ENCODE results near the gene NR2F1.

Gene NR2F1

GRCh38 chr5:93575461-93576414 is 7.3 kb upstream of the NR2F1 start:
- Histone ChIP-seq H3K4me3 (ENCODE audit: low read length) (no peak overlapping the region), H3K79me2 (ENCODE audit: low read length) (no peaks in the 10 kb centered on the region), H3K4me1 (ENCODE audit: low read length) (no peaks in the 10 kb centered on the region), H3K4me2 (ENCODE audit: low read depth, low read length) (no peak overlapping the region), H3K9me3 (replicated peaks; ENCODE audit: insufficient read depth, low read length) (no peaks in the 10 kb centered on the region), H3K36me3 (replicated peaks; ENCODE audit: insufficient read depth, low read length) (no peaks in the 10 kb centered on the region), H2AFZ (ENCODE audit: low read length) (no peak overlapping the region), H3K9ac (ENCODE audit: low read length) (no peak overlapping the region), H3K27me3 (replicated peaks; ENCODE audit: insufficient read depth, low read length) (no peaks in the 10 kb centered on the region), H3F3A (ENCODE audit: insufficient read depth, low read length) (no peaks in the 10 kb centered on the region), H3K27ac (ENCODE audit: low read length) (no peak overlapping the region), H3K9me2 (replicated peaks; ENCODE audit: insufficient read depth, low read length) (no peaks in the 10 kb centered on the region), H4K20me1 (ENCODE audit: insufficient read depth, low read length) (no peaks in the 10 kb centered on the region)
- no peak for DNase-seq
- TF ChIP-seq EZH2 (optimal IDR thresholded peaks at IDR 0.05; ENCODE audit: low read depth, low read length) = no peak
- no peak for TF ChIP-seq CTCF (IDR thresholded peaks at IDR 0.05; ENCODE audit: low read length)
- TF ChIP-seq EZH2phosphoT487 (IDR thresholded peaks at IDR 0.05; ENCODE audit: low read length) = no peak

GRCh38 chr5:93576994-93577853 is 5.8 kb upstream of the NR2F1 start:
- no peak for TF ChIP-seq CTCF (IDR thresholded peaks at IDR 0.05; ENCODE audit: low read length)
- TF ChIP-seq EZH2 (optimal IDR thresholded peaks at IDR 0.05; ENCODE audit: low read depth, low read length) = no peak
- no peak for TF ChIP-seq EZH2phosphoT487 (IDR thresholded peaks at IDR 0.05; ENCODE audit: low read length)
- Histone ChIP-seq H3K79me2 (ENCODE audit: low read length) (no peaks in the 10 kb centered on the region), H3K27me3 (replicated peaks; ENCODE audit: insufficient read depth, low read length) (peaks cover 4% of the 10 kb centered on the region; the same call in 1 of the 2 replicates), H3K4me2 (ENCODE audit: low read depth, low read length) (no peak overlapping the region), H4K20me1 (ENCODE audit: insufficient read depth, low read length) (no peaks in the 10 kb centered on the region), H3K27ac (ENCODE audit: low read length) (no peak overlapping the region), H3K9me3 (replicated peaks; ENCODE audit: insufficient read depth, low read length) (no peaks in the 10 kb centered on the region), H3K9me2 (replicated peaks; ENCODE audit: insufficient read depth, low read length) (no peaks in the 10 kb centered on the region), H2AFZ (ENCODE audit: low read length) (no peak overlapping the region), H3K9ac (ENCODE audit: low read length) (no peak overlapping the region), H3K4me1 (ENCODE audit: low read length) (no peaks in the 10 kb centered on the region), H3K36me3 (replicated peaks; ENCODE audit: insufficient read depth, low read length) (no peaks in the 10 kb centered on the region), H3K4me3 (ENCODE audit: low read length) (no peak overlapping the region), H3F3A (ENCODE audit: insufficient read depth, low read length) (no peaks in the 10 kb centered on the region)
- DNase-seq = no peak

GRCh38 chr5:93577854-93578812 is 4.9 kb upstream of the NR2F1 start:
- Histone ChIP-seq H3K4me3 (ENCODE audit: low read length) (no peak overlapping the region), H3K27me3 (replicated peaks; ENCODE audit: insufficient read depth, low read length) (peaks cover 13% of the 10 kb centered on the region), H3K9me2 (replicated peaks; ENCODE audit: insufficient read depth, low read length) (no peaks in the 10 kb centered on the region), H3K27ac (ENCODE audit: low read length) (no peak overlapping the region), H3K4me1 (ENCODE audit: low read length) (no peaks in the 10 kb centered on the region; the same call in 1 of the 2 replicates), H3K4me2 (ENCODE audit: low read depth, low read length) (no peak overlapping the region), H4K20me1 (ENCODE audit: insufficient read depth, low read length) (no peaks in the 10 kb centered on the region), H3K9me3 (replicated peaks; ENCODE audit: insufficient read depth, low read length) (no peaks in the 10 kb centered on the region), H3K79me2 (ENCODE audit: low read length) (no peaks in the 10 kb centered on the region), H2AFZ (ENCODE audit: low read length) (no peak overlapping the region), H3K9ac (ENCODE audit: low read length) (no peak overlapping the region), H3F3A (ENCODE audit: insufficient read depth, low read length) (no peaks in the 10 kb centered on the region; the same call in 1 of the 2 replicates), H3K36me3 (replicated peaks; ENCODE audit: insufficient read depth, low read length) (no peaks in the 10 kb centered on the region)
- DNase-seq = no peak
- no peak for TF ChIP-seq CTCF (IDR thresholded peaks at IDR 0.05; ENCODE audit: low read length)
- TF ChIP-seq EZH2 (optimal IDR thresholded peaks at IDR 0.05; ENCODE audit: low read depth, low read length) = no peak
- no peak for TF ChIP-seq EZH2phosphoT487 (IDR thresholded peaks at IDR 0.05; ENCODE audit: low read length)

Measured in MM.1S (cell line).